HEK293 (cell line): ENCODE measurements around the gene ZBTB44.

Experiments
- CTCF ChIA-PET: fragments of 350-600 bp; formaldehyde crosslinking; extraction: SDS; loops from one replicate; lab custom pipeline; 2021; ENCODE audit warnings: antibody characterized with exemption; lab: Yijun Ruan, JAX
- POLR2A ChIA-PET: fragments of 300-600 bp; formaldehyde crosslinking; extraction: SDS; loops from one replicate; lab custom pipeline; 2020; ENCODE audit warnings: antibody characterized with exemption, inconsistent platforms; lab: Yijun Ruan, JAX
- H3K27ac ChIP-seq: fragments of 200-500 bp; sonication (Bioruptor generic); 2 replicates; pipeline ENCODE4 v1.5.1; 2014; ENCODE audit warnings: low read depth, low read length, control low read depth, inconsistent platforms; ENCODE audit errors: extremely low read depth
- H3K36me3 ChIP-seq, 2 experiments: fragments of 200-500 bp in 1 of 2; sonication (Bioruptor generic) in 1 of 2; 1 replicate in 1 of 2; 2 replicates in 1 of 2; pipeline ENCODE4 v1.5.1; 2014 to 2017; ENCODE audit warnings: inconsistent platforms in 2 of 2, low read length in 2 of 2; ENCODE audit not compliant: control insufficient read depth in 2 of 2, insufficient read depth in 1 of 2
- H3K4me1 ChIP-seq: fragments of 200-500 bp; sonication (Bioruptor generic); 2 replicates; pipeline ENCODE4 v1.5.1; 2014; ENCODE audit warnings: mild to moderate bottlenecking, low read length, inconsistent platforms; ENCODE audit not compliant: control insufficient read depth, insufficient read depth
- H3K4me3 ChIP-seq: 2 replicates; pipeline ENCODE4 v1.5.1; 2011; ENCODE audit warnings: low read depth, mild to moderate bottlenecking, control low read depth, low read length, moderate library complexity
- H3K9me3 ChIP-seq: fragments of 200-500 bp; sonication (Bioruptor generic); 2 replicates; pipeline ENCODE4 v1.5.1; 2014; ENCODE audit warnings: low read depth, low read length, inconsistent platforms; ENCODE audit not compliant: control insufficient read depth, insufficient read depth
- BCL11A ChIP-seq: fragments of 450-650 bp; formaldehyde crosslinking; IDR thresholded peaks from 2 replicates; pipeline ENCODE4 v1.5.1; 2016; ENCODE audit warnings: low read depth, missing biosample characterization, missing genetic modification characterization
- HOXA7 ChIP-seq: sonication (generic); formaldehyde crosslinking; IDR thresholded peaks from 2 replicates; pipeline ENCODE4 v1.8.1; 2022; ENCODE audit warnings: missing genetic modification reagents, borderline replicate concordance
- ZNF140 ChIP-seq: fragments of 450-650 bp; formaldehyde crosslinking; IDR thresholded peaks from 2 replicates; pipeline ENCODE4 v1.5.1; 2016; ENCODE audit warnings: missing biosample characterization, missing genetic modification characterization
- ZNF146 ChIP-seq: fragments of 450-650 bp; formaldehyde crosslinking; IDR thresholded peaks from 2 replicates; pipeline ENCODE4 v1.5.1; 2016; ENCODE audit warnings: missing biosample characterization, missing genetic modification characterization
- ZNF19 ChIP-seq: fragments of 450-650 bp; formaldehyde crosslinking; IDR thresholded peaks from 2 replicates; pipeline ENCODE4; 2016; ENCODE audit warnings: missing biosample characterization, missing genetic modification characterization, low read depth
- ZNF214 ChIP-seq: fragments of 450-650 bp; formaldehyde crosslinking; IDR thresholded peaks from 2 replicates; pipeline ENCODE4 v1.5.1; 2017; ENCODE audit warnings: missing biosample characterization, mild to moderate bottlenecking, missing genetic modification characterization, borderline replicate concordance
- ZNF274 ChIP-seq, 2 experiments: fragments of 200-500 bp in 1 of 2; fragments of 450-650 bp in 1 of 2; sonication (Bioruptor generic) in 1 of 2; formaldehyde crosslinking in 1 of 2; IDR thresholded peaks; 2 replicates each; pipeline versions ENCODE4 v1.5.1 to v1.6.1; 2014 to 2016; ENCODE audit warnings: borderline replicate concordance in 1 of 2, inconsistent platforms in 1 of 2, low read length in 1 of 2, missing biosample characterization in 1 of 2, missing genetic modification characterization in 1 of 2
- ZNF354C ChIP-seq: fragments of 450-650 bp; formaldehyde crosslinking; IDR thresholded peaks from 2 replicates; pipeline ENCODE4 v1.5.1; 2016; ENCODE audit warnings: missing biosample characterization, missing genetic modification characterization, low read depth, borderline replicate concordance
- ZNF529 ChIP-seq: fragments of 450-650 bp; formaldehyde crosslinking; IDR thresholded peaks from 2 replicates; pipeline ENCODE4 v1.5.1; 2017; ENCODE audit warnings: missing genetic modification characterization, missing biosample characterization; ENCODE audit not compliant: insufficient replicate concordance
- ZNF571 ChIP-seq: fragments of 450-650 bp; formaldehyde crosslinking; IDR thresholded peaks from 2 replicates; pipeline ENCODE4 v1.5.0; 2017; ENCODE audit warnings: missing biosample characterization, missing genetic modification characterization
- ZNF654 ChIP-seq: fragments of 450-650 bp; formaldehyde crosslinking; IDR thresholded peaks from 2 replicates; pipeline ENCODE4 v1.5.1; 2016; ENCODE audit warnings: low read depth, missing biosample characterization, missing genetic modification characterization
- ZNF664 ChIP-seq: fragments of 450-650 bp; formaldehyde crosslinking; IDR thresholded peaks from 2 replicates; pipeline ENCODE4 v1.5.1; 2016; ENCODE audit warnings: missing biosample characterization, missing genetic modification characterization
- ZNF677 ChIP-seq: fragments of 450-650 bp; IDR thresholded peaks from 2 replicates; pipeline ENCODE4 v1.5.0; 2018; ENCODE audit warnings: missing biosample characterization, mild to moderate bottlenecking, missing genetic modification characterization, moderate library complexity
- ZNF785 ChIP-seq: fragments of 450-650 bp; formaldehyde crosslinking; IDR thresholded peaks from 2 replicates; pipeline ENCODE4 v1.5.1; 2016; ENCODE audit warnings: missing biosample characterization, missing genetic modification characterization
- ZNF830 ChIP-seq: fragments of 450-650 bp; IDR thresholded peaks from 2 replicates; pipeline ENCODE4 v1.5.0; 2018; ENCODE audit warnings: missing biosample characterization, missing genetic modification characterization, low read depth, mild to moderate bottlenecking, moderate library complexity
- TF ChIP-seq, protein P1 (sequence below): fragments of 450-650 bp; formaldehyde crosslinking; conservative IDR thresholded peaks from 2 replicates; pipeline ENCODE4 v1.5.1; 2016; ENCODE audit warnings: low read depth, missing biosample characterization, missing genetic modification characterization
- TF ChIP-seq, protein P2 (sequence below): fragments of 450-650 bp; formaldehyde crosslinking; IDR thresholded peaks from 2 replicates; pipeline ENCODE4 v1.5.1; 2016; ENCODE audit warnings: missing biosample characterization, missing genetic modification characterization
- TF ChIP-seq, protein P3 (sequence below): fragments of 450-650 bp; formaldehyde crosslinking; IDR thresholded peaks from 2 replicates; pipeline ENCODE4 v1.5.1; 2016; ENCODE audit warnings: missing biosample characterization, missing genetic modification characterization
- TF ChIP-seq, protein P4 (sequence below): fragments of 450-650 bp; IDR thresholded peaks from 2 replicates; pipeline ENCODE4 v1.5.1; 2018; ENCODE audit warnings: missing biosample characterization, mild to moderate bottlenecking, missing genetic modification characterization

ZBTB44 gene

DNA sequence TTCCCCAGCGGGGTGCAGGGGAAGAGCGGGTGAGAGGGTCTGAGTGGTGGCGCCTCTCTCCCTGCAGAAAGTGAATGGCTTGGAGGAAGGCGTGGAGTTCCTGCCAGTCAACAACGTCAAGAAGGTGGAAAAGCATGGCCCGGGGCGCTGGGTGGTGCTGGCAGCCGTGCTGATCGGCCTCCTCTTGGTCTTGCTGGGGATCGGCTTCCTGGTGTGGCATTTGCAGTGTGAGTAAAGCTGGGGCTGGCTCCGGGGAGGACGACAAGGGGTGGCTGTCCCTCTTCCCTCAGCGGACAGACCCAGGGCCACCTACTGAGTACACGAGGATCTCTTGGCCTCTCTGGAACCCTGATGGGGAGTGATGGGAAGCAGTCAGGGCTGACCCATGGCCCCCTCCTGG is 126.7 kb downstream of the ZBTB44 start:
- Histone ChIP-seq H3K4me1 (no peaks in the 10 kb centered on the region), H3K27ac (no peak overlapping the region), H3K4me3 (no peak overlapping the region), H3K9me3 (no peaks in the 10 kb centered on the region), H3K36me3 (no peaks in the 10 kb centered on the region)
- CTCF ChIA-PET, result no interaction called here
- TF ChIP-seq ZNF140 (tag by site-specific recombination), result no peak
- no peak for TF ChIP-seq ZNF529 (tag by site-specific recombination)
- TF ChIP-seq, protein P1, sequence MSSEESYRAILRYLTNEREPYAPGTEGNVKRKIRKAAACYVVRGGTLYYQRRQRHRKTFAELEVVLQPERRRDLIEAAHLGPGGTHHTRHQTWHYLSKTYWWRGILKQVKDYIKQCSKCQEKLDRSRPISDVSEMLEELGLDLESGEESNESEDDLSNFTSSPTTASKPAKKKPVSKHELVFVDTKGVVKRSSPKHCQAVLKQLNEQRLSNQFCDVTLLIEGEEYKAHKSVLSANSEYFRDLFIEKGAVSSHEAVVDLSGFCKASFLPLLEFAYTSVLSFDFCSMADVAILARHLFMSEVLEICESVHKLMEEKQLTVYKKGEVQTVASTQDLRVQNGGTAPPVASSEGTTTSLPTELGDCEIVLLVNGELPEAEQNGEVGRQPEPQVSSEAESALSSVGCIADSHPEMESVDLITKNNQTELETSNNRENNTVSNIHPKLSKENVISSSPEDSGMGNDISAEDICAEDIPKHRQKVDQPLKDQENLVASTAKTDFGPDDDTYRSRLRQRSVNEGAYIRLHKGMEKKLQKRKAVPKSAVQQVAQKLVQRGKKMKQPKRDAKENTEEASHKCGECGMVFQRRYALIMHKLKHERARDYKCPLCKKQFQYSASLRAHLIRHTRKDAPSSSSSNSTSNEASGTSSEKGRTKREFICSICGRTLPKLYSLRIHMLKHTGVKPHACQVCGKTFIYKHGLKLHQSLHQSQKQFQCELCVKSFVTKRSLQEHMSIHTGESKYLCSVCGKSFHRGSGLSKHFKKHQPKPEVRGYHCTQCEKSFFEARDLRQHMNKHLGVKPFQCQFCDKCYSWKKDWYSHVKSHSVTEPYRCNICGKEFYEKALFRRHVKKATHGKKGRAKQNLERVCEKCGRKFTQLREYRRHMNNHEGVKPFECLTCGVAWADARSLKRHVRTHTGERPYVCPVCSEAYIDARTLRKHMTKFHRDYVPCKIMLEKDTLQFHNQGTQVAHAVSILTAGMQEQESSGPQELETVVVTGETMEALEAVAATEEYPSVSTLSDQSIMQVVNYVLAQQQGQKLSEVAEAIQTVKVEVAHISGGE (tag by site-specific recombination), result no peak
- no peak for TF ChIP-seq ZNF274 (IDR thresholded peaks at IDR 0.05; ENCODE audit: low read length)
- TF ChIP-seq ZNF274 (tag by site-specific recombination; IDR thresholded peaks at IDR 0.05; ENCODE audit: borderline replicate concordance), result no peak
- TF ChIP-seq ZNF785 (tag by site-specific recombination), result no peak
- no peak for TF ChIP-seq ZNF677 (tag by site-specific recombination)
- TF ChIP-seq HOXA7 (CRISPR knock-in tag), result no peak
- TF ChIP-seq, protein P2, sequence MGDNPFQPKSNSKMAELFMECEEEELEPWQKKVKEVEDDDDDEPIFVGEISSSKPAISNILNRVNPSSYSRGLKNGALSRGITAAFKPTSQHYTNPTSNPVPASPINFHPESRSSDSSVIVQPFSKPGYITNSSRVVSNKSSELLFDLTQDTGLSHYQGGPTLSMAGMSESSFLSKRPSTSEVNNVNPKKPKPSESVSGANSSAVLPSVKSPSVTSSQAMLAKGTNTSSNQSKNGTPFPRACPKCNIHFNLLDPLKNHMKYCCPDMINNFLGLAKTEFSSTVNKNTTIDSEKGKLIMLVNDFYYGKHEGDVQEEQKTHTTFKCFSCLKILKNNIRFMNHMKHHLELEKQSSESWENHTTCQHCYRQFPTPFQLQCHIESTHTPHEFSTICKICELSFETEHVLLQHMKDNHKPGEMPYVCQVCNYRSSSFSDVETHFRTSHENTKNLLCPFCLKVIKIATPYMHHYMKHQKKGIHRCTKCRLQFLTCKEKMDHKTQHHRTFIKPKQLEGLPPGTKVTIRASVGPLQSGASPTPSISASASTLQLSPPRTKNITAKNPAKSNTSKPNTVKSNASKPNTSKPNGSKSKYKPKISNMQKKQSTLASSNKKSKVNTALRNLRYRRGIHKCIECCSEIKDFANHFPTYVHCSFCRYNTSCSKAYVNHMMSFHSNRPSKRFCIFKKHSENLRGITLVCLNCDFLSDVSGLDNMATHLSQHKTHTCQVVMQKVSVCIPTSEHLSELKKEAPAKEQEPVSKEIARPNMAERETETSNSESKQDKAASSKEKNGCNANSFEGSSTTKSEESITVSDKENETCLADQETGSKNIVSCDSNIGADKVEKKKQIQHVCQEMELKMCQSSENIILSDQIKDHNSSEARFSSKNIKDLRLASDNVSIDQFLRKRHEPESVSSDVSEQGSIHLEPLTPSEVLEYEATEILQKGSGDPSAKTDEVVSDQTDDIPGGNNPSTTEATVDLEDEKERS (tag by site-specific recombination), result no peak
- no peak for TF ChIP-seq ZNF664 (tag by site-specific recombination)
- no peak for TF ChIP-seq ZNF214 (tag by site-specific recombination)
- TF ChIP-seq BCL11A (tag by site-specific recombination), result no peak
- TF ChIP-seq, protein P3, sequence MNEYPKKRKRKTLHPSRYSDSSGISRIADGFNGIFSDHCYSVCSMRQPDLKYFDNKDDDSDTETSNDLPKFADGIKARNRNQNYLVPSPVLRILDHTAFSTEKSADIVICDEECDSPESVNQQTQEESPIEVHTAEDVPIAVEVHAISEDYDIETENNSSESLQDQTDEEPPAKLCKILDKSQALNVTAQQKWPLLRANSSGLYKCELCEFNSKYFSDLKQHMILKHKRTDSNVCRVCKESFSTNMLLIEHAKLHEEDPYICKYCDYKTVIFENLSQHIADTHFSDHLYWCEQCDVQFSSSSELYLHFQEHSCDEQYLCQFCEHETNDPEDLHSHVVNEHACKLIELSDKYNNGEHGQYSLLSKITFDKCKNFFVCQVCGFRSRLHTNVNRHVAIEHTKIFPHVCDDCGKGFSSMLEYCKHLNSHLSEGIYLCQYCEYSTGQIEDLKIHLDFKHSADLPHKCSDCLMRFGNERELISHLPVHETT, result no peak
- TF ChIP-seq, protein P4, sequence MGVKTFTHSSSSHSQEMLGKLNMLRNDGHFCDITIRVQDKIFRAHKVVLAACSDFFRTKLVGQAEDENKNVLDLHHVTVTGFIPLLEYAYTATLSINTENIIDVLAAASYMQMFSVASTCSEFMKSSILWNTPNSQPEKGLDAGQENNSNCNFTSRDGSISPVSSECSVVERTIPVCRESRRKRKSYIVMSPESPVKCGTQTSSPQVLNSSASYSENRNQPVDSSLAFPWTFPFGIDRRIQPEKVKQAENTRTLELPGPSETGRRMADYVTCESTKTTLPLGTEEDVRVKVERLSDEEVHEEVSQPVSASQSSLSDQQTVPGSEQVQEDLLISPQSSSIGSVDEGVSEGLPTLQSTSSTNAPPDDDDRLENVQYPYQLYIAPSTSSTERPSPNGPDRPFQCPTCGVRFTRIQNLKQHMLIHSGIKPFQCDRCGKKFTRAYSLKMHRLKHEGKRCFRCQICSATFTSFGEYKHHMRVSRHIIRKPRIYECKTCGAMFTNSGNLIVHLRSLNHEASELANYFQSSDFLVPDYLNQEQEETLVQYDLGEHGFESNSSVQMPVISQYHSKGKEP, result no peak
- TF ChIP-seq ZNF830 (tag by site-specific recombination), result no peak
- TF ChIP-seq ZNF654, result no peak
- TF ChIP-seq ZNF146 (tag by site-specific recombination), result no peak
- no peak for TF ChIP-seq ZNF354C (tag by site-specific recombination)
- TF ChIP-seq ZNF19 (tag by site-specific recombination), result no peak
- no peak for TF ChIP-seq ZNF571
- POLR2A ChIA-PET, result no interaction called here
